HG03139 (cell line): ENCODE results near the gene CARMIL1.

Experiments
- ATAC-seq: cut with Tn5 transposase; IDR thresholded peaks from one replicate; pipeline ENCODE4 v1.9.1; 2021; ENCODE audit not compliant: unreplicated experiment

The CARMIL1 gene

DNA sequence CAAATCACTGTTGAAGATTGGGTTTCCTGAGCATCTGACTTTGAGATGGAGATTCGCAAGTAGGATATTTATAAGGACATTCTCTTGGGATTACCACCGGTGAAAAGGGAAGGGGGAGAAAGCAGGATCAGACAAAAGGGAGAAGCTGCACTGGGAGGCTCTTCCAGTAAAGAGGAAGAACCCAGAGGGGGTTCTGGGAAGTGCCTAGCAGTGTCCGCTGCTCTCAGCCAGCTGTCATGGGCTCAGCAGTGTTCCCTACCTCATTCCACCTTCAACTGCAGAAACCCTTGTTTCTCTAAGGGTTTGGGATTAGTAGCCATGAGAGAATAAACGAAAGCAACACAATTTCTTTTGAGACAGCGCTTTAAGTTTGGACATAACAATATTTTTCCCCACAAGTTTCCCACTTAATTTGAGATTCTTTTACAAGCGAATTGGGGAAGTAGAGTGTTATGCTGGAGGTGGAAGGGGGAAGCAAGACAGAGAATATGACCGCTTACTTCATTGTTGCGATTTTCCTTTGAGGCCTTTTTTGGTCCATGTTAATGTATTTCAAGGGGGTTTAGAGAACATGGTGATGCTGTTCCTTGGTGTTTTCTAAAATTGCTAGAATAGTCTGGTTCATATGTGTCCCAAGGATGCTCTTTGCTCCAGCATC is 218.3 kb downstream of the CARMIL1 start:
- ATAC-seq = no peak

DNA sequence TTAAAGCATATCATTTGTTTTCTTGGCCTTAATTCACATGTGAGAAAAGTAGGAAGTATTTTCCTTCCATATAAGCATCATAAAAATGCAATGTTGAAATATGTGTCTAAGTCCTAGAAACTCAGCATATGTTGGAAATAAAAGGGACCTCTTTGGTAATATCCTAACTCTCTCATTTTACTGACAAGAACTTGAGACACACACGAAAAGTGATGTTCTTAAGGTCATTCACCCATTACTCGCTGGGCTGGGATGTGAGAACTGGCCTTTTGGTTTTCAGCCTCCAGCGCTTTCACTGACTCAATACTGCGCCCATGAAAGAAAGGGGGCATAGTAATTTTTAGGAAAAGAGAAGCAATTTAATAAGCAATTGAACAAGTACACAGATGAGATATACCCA is 219.3 kb downstream of the CARMIL1 start:
- ATAC-seq = no peak

DNA sequence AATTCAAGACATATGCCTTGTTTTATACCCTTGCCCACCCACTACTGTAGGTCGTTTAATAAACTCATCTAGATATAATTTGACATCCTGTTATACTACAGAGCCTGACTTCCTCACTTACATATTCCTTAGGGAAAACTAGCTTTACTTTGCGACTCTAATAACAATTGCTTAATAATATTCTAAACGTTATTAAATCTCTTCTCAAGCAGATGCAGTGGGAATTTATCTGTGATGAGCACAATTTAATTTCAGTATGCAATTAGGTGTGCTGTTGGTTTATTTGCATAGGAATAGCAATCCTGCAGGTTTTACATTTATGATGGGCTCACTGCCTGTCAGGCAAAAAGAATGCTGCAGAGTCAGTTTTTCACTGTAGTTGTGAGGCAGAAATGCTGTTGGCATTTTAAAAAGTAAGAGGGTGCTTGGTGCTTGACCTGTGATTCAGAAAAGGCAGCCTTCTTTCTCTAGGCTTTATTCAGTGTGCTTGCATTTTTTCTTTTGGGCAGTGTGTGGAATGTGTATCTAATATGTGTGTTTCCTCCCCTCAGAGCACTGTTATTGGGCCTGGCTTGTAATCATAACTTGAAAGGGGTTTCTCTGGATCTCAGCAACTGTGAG is 220.6 kb downstream of the CARMIL1 start:
- ATAC-seq = no peak

DNA sequence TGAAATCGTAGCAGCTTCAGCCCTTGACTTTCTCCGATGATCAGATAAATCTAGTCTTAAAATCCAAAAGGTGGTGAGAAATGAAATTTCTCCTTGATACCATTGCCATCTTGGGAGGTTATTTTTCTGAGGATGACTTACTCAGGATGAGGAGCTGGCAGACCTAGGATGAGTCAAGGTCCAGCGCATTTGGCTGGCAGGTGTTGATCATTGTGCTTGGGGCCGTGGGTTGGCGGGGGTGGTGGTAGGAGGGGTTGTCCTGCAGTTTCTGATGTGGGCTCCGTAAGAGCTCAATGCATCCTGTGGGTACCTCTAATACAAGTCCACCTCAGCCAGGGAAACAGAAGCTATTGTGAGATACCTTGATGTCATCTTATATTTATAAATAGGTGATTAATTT is 224.5 kb downstream of the CARMIL1 start:
- no peak for ATAC-seq

DNA sequence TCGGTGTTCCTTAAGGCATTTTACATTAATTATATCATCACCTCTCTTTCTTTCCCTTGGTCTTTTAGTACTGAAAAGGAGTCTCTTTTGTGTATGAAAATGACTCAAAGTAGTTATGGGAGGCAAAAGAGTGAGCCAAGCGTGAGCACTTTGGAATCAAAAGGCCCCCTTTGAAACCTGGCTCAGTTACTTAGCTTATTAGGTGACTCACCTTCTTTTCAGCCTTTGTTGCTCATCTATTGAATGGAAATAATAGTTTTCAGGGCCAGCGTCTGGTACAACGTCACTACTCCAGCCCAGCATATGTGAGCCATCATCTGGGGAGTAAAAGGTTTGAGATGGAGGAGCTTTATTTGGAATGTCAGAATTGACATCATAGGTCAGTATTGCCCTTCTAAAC is 225.5 kb downstream of the CARMIL1 start:
- ATAC-seq = no peak

DNA sequence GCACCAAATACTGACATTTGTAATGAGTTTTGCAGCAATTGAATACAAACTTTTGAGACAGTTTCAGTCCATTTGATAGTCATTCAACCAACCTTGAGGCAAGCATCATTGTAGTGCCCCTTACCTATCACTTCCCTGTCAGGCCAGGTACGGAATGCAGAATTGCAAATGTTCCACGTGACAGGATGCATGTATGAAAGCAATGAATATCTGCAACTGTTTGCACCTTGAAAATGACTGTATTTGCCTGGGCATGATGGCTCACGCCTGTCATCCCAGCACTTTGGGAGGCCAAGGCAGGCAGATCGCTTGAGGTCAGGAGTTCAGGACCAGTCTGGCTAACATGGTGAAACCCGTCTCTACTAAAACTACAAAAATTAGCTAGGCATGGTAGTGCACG is 226.8 kb downstream of the CARMIL1 start:
- no peak for ATAC-seq

DNA sequence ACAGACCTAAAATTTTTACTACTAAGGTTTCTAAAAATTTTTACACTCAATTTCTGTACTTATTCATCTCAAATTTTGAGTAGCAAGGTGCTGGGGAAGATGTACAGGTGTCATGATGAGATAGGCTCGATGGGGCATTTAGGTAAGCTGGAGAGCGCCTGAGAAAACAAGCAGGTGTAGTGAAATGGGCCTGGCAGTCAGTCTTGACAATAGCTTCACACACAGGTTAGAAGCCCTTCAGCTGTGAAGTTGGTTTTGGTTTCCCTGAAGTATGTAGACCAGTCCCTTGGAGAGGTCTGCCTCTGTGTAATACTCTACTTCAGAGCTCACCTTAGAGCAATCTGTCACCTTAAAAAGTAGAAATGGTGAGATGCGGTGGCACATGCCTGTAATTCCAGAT is 228.9 kb downstream of the CARMIL1 start:
- no peak for ATAC-seq

DNA sequence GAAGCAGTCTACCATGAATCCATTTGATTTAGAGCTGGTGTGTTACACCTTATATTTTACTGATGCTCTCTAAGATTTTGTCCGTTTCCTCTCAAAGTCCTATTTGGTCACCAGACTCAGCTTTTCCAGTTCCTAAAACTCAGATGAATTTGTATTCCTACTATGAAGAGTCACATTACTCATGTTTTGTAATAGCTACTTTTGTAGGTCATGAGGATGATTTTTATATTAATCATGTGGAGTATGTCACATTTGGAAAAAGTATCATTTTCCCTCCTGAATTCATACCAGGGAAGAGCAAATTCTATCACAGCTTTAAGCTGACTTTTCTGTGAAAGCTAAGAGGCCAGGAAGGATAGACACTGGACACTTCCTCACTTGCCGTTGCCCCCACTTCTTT is 232.2 kb downstream of the CARMIL1 start:
- no peak for ATAC-seq

DNA sequence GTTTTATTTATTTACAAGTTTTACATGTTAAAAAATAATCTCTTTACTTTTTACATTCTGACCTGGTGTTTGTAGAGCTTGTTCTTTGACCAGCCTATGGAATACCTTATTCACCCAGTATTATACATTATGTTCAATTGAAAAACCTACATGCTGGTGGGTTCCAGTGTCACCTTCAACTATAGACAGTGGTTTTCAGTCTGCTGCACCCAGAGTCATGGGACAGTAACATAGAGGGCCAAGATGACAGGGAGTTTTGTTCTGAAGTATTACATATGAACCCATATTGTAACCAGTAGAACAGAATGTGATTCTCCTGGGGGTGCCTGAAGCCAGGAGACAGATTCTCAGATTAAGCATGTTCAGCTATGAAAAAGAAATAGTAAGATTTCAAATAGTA is 233.4 kb downstream of the CARMIL1 start:
- no peak for ATAC-seq

DNA sequence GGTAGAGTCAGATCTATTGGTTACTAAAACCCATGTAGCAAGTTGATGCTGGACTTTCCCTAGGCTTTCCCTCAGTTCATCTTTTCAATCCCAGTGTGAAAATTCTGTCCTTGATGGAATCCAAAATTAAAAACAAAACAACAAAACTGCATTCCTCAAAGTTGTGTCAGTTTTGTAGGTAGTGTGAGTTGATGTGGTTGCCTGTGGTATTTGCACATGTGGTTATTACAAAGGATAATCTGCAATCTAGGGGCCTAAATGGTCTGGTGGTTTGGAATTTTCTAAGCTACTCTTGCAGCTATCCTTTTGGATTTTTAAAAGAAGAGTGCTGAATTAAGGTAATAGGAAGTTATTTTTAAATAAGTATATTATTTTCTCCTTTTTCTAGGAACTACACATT is 240.7 kb downstream of the CARMIL1 start:
- no peak for ATAC-seq

DNA sequence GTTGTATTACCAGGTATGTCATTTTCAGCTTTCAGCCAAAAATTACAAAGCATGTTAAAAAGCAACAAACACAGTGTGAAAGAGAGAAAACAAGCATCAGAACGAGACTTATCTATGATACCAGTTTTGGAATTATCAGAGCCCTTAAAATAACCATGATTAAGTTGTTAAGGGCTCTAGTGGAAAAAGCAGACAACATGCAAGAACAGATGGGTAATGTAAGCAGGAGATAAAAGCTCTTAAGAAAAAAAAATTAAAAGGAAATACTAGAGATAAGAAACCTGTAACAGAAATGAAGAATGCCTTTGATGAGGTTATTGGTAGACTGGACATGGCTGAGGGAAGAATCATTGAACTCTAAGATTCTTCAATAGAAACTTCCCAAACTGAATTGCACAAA is 245.4 kb downstream of the CARMIL1 start:
- no peak for ATAC-seq

DNA sequence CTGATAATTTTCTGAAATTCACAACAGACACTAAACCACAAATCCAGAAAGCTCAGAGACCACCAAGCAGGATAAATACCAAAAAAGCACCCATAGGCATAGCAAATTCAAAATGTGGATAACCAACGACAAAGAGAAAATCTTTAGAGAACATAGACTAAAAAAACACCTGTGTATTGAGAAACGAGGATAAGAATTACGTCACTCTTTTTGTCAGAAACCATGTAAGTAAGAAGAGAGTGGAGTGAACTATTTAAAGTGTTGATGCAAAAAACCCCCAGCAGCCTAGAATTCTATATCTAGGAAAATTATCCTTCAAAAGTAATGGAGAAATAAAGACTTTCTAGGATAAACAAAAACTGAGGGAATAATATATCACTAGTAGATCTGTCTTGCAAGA is 245.9 kb downstream of the CARMIL1 start:
- ATAC-seq = no peak

DNA sequence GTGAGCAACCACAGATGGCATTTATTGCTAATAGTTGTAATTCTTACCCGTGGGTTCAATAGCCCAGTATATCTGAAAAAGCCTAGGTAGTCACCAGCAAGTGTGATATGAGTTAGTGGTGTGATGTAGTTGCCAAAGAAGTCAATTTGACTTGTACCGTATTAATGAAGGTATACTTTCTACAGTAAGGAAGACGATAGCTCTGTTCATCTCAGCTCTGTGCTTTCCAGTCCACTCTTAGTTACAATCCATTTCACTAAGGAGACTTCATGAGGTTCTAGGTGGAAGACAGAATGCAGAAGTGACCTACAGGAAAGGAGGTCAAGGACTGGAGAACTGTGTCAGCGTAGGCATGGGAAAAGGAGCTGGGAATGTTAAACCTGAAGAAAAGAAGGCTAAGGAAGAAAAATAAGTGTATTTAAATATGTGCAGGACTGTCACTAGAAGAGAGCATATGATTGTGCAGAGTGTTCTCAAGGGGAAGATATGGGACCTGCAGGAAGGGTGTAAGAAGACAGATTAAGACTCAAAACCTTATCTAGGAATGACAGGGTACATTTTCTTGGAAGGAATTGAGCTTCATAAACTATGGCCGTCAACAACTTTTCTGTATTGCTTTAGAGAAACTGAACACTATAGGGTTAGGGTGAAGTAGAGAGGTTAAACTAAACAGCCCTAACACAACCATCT is 255.9 kb downstream of the CARMIL1 start:
- no peak for ATAC-seq

DNA sequence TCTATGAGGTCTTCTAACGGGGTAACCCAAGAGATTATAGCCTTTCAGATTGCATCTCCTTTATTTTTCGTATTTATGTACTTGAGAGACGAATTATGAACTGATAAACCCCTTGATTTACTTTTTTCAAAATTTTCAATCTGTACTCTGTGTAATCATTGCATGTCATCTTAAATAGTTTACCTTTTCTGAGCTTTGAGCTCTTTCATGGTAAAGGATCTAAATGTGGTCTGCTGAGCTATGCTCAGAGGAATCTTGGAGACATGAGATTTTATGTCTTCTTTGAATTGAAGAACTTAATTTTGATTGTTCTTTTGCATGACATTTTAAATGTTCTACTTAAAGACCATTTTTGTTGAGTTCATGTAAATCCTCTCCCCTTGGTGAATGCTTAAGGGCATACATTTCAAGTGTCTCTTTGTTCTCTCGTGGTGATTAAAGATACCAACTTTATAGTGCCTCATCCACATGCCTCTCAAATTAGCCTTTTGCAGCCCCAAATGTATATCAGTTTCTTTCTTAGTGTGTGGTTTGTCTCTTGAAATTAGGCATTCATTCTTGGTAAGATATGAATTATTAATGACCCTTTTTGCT is 256.6 kb downstream of the CARMIL1 start:
- ATAC-seq = no peak

DNA sequence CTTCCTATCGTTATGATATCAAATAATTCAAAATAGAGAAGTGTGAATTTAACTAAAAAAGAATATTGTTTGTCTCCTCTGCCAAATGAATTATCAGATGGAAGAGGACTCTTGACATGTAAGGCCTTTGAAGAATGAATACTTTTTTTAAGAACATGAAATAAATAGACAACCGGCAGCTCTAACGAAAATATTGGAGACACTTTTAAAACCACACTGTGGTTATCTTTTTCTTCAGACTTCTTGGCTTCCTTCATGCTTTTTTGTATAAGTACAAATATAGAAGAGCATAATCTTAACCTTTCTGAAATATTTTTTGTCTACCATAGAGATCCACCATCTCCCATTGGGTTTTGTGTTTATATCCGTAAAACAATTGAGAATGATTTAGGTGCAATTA is 257.6 kb downstream of the CARMIL1 start:
- ATAC-seq = no peak

DNA sequence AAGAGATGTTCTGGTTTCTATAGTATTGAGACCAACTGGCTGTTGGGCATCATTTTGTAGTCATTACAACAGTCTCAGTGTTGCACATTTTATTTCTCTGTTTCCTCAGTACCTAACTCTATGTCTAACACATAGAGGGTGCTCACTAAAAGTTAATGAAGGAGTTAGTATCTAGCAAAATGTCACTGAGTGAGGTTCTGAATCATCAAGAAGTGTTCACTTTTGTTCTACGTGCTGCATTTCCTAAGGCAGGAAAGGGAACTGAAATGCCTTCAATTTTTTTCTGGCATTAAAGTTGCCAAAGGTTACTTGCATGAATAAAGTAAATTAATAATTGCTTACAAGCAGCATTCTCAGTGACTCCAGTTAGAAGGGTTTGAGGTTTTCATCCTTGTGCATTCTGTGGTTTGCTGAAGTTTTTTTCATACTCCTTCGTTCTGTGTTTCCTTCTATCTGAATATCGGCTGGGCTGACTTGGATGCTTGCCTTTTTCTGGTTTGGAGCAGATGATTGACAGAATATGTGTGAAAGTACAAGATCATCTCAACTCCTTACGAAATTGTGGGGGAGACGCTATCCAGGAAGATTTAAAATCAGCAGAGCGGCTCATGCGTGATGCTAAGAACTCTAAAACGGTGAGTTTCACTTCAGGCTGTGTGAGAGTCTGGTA is 258.3 kb downstream of the CARMIL1 start:
- no peak for ATAC-seq

DNA sequence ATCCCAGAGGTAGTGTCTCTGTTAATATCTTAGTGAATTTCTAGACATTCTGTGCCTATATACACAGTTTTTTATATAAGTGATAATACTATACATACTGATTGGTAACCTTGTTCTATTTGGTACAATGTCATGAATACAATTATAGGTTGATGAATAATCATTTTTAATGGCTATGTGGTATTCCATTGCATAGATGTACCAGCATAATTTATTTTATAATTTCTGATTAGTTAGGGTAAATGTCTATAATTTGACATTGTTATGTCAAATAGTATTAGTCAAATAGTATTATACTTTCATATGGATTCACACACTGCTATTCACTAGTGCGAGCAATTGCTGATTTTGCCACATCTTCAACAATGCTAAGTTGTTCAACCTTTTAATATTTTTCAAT is 262.1 kb downstream of the CARMIL1 start:
- ATAC-seq = no peak

DNA sequence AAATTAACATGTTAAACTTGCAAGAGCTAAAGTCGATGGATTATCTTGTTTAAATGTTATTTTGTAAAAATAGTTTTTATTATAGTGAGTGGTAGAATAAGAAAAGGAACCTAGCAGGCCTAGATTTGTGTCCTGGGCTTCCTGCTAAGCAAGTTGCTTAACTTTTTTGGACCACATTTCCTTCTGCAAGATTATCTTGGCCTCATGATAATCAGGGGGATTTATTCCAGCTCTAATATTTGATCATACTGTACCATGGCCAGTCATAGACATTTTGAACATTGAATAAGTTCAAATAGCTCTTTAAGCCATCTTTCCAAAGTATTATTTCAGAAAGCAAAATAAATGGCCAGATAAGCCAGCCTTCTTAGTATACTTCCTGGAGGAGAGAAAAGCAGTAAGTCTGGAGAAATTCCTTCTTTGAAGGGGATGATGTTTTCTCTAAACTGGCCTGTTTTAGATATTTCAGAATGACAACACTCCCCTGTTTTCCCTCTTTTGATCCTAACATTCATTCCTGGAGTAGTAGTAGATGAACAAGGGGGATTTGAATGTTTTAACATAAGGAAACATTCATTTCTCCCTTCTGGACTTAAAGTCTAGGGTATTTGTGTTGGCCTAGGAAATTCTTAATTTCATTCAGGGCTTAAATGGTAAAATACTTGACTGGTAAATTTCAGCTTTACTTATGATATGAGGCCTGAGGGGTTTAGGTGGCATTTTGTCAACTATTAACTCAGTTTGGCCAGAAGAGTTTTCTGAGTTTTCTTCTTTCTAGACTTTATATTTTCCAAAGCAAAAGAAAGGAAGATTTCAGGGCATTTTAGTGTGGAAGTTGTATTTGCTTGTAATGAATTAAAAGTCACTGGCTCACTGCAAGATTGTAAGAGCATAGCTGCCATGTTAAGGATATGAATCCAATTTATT is 264.1 kb downstream of the CARMIL1 start:
- no peak for ATAC-seq

DNA sequence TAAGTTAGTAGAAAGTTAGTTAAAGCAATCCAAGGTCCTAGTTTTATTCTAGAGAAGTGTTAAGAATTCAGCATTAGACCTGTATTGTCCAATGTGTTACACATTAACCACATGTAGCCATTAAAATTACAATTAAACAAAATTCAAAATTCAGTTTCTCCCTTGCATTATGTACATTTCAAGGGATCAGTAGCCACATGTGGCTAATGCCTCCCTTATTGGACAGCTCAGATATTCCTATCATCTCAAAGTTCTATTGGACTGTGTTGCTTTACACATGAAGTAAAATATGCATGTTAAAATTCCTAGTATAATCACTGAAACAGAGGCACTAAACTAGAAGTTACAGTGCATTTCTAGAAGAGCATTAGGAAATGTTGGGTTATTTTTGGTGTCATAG is 265.7 kb downstream of the CARMIL1 start:
- ATAC-seq = no peak

DNA sequence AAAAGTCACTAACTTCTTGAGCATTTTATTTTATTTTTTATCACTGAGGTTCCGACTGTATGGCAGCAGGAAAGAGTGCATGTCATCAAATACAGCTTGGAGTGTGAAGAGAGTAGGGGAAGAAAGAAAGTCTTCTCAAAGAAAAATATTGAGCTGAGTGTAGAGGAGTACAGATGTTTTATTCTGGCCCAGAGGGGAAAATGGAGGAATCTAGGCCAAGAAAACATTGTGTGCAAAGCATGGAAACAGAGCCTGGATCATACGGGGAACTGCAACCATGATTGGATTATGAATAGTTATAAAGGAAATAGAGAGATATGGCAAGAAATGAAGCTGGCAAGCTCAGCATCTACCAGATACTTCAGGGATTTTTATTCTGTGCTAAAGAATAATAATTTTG is 268.6 kb downstream of the CARMIL1 start:
- ATAC-seq = no peak

DNA sequence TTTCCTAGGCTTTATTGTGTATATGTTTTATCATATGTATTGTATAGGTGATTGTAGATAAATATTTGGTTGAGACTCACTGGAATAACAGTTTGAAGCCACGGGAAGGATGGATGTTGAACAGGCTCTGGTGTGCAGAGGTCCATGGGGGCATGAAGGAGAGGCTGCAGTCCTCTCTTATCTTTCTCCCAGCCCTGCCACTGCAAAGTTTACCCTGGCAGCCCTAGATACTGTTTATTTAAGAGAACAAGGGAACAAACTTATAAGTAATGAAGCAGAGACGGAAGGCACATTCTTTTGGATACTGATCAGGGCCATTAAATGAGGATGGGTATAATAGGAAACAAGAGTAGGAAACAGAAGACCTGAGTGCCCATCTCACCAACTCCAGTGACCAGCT is 269.3 kb downstream of the CARMIL1 start:
- ATAC-seq = no peak
